Measurements from ENCODE around the gene ZDHHC5. TPM values are rescaled to one million over a fixed set of nuclear protein-coding genes. Genes with fewer than 3 reads are reported as not detected.

The ZDHHC5 gene
- total and polyA plus RNA-seq, 2 of the 13 experiments (the other 11 are each of a cell fraction or from before 2014, with no cell fraction given) = 26.6 to 34.0 TPM

DNA sequence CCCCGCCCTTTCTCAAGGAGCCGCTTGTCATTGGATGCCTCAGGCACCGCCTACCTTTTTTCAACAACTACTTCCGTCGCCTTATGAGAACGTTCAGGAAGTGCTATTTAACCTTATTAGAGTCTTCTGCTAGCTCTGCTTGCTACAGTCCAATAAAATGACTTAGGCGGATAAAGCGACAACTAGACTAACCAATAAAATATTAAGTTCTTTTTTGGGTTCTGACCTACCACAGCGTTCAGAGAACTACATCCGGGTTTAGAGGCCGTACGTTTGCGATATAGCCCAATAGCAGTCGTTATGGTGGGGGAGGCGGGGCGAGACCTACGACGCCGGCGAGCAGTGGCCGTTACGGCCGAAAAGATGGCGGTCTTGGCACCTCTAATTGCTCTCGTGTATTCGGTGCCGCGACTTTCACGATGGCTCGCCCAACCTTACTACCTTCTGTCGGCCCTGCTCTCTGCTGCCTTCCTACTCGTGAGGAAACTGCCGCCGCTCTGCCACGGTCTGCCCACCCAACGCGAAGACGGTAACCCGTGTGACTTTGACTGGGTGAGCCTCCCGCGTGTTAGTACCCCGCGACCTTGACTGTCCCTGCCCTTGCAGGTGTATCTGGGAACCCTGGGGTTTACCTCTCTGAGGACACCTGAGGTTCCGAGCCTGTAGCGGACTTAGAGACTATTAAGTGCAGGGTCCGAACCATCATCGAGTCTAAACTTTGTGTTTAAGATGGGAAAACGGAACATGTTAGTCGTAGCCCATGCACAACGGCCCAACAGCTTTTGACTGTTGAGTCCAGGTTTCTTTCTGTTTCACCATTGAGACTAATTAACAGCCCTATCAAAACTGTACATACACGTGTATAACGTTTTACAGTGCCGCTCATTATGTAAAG, 44.6 kb downstream of the ZDHHC5 start, which contains the start of gene TMX2 (continued):
- TF ChIP-seq CENPX (CRISPR knock-in tag; IDR thresholded peaks at IDR 0.05) (no peak), TEAD3 (CRISPR knock-in tag; optimal IDR thresholded peaks at IDR 0.05; ENCODE audit: borderline replicate concordance) (peak; percentile 20), NFE2L1 (CRISPR knock-in tag; IDR thresholded peaks at IDR 0.05; ENCODE audit: borderline replicate concordance) (peak; percentile 83; the same call in 1 of the 2 replicates), ZFP36L1 (CRISPR knock-in tag; IDR thresholded peaks at IDR 0.05) (no peak), ZNF496 (CRISPR knock-in tag; IDR thresholded peaks at IDR 0.05; ENCODE audit: insufficient replicate concordance) (no peak), GATAD1 (CRISPR knock-in tag; IDR thresholded peaks at IDR 0.05) (peak; percentile 95), ESRRA (CRISPR knock-in tag; IDR thresholded peaks at IDR 0.05; ENCODE audit: low read depth) (peak; percentile 49; the same call in 1 of the 2 replicates), ZNF264 (CRISPR knock-in tag; IDR thresholded peaks at IDR 0.05) (0 out of 2 replicates have a peak, but pooled peaks have one; percentile 39), TOPORS (CRISPR knock-in tag; IDR thresholded peaks at IDR 0.05) (0 out of 2 replicates have a peak, but pooled peaks have one; percentile 50), RBAK (CRISPR knock-in tag; IDR thresholded peaks at IDR 0.05) (peak; percentile 53; the same call in 1 of the 2 replicates), LCORL (IDR thresholded peaks at IDR 0.05) (no peak), LCORL (CRISPR knock-in tag; IDR thresholded peaks at IDR 0.05) (peak; percentile 72), SP1 (IDR thresholded peaks at IDR 0.05) (no peak), SP1 (CRISPR knock-in tag; IDR thresholded peaks at IDR 0.05) (peak; percentile 64; the same call in 1 of the 2 replicates), BRD4 (CRISPR knock-in tag; IDR thresholded peaks at IDR 0.05) (peak; percentile 88), ARID2 (CRISPR knock-in tag; IDR thresholded peaks at IDR 0.05; ENCODE audit: borderline replicate concordance) (peak; percentile 69; the same call in 1 of the 2 replicates), SMYD3 (CRISPR knock-in tag; IDR thresholded peaks at IDR 0.05) (peak; percentile 75; the same call in 1 of the 2 replicates)
- TF ChIP-seq, protein P1, sequence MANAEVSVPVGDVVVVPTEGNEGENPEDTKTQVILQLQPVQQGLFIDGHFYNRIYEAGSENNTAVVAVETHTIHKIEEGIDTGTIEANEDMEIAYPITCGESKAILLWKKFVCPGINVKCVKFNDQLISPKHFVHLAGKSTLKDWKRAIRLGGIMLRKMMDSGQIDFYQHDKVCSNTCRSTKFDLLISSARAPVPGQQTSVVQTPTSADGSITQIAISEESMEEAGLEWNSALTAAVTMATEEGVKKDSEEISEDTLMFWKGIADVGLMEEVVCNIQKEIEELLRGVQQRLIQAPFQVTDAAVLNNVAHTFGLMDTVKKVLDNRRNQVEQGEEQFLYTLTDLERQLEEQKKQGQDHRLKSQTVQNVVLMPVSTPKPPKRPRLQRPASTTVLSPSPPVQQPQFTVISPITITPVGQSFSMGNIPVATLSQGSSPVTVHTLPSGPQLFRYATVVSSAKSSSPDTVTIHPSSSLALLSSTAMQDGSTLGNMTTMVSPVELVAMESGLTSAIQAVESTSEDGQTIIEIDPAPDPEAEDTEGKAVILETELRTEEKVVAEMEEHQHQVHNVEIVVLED (CRISPR knock-in tag; IDR thresholded peaks at IDR 0.05; ENCODE audit: borderline replicate concordance) = peak; percentile 77
- TF ChIP-seq, protein P2, sequence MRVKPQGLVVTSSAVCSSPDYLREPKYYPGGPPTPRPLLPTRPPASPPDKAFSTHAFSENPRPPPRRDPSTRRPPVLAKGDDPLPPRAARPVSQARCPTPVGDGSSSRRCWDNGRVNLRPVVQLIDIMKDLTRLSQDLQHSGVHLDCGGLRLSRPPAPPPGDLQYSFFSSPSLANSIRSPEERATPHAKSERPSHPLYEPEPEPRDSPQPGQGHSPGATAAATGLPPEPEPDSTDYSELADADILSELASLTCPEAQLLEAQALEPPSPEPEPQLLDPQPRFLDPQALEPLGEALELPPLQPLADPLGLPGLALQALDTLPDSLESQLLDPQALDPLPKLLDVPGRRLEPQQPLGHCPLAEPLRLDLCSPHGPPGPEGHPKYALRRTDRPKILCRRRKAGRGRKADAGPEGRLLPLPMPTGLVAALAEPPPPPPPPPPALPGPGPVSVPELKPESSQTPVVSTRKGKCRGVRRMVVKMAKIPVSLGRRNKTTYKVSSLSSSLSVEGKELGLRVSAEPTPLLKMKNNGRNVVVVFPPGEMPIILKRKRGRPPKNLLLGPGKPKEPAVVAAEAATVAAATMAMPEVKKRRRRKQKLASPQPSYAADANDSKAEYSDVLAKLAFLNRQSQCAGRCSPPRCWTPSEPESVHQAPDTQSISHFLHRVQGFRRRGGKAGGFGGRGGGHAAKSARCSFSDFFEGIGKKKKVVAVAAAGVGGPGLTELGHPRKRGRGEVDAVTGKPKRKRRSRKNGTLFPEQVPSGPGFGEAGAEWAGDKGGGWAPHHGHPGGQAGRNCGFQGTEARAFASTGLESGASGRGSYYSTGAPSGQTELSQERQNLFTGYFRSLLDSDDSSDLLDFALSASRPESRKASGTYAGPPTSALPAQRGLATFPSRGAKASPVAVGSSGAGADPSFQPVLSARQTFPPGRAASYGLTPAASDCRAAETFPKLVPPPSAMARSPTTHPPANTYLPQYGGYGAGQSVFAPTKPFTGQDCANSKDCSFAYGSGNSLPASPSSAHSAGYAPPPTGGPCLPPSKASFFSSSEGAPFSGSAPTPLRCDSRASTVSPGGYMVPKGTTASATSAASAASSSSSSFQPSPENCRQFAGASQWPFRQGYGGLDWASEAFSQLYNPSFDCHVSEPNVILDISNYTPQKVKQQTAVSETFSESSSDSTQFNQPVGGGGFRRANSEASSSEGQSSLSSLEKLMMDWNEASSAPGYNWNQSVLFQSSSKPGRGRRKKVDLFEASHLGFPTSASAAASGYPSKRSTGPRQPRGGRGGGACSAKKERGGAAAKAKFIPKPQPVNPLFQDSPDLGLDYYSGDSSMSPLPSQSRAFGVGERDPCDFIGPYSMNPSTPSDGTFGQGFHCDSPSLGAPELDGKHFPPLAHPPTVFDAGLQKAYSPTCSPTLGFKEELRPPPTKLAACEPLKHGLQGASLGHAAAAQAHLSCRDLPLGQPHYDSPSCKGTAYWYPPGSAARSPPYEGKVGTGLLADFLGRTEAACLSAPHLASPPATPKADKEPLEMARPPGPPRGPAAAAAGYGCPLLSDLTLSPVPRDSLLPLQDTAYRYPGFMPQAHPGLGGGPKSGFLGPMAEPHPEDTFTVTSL (CRISPR knock-in tag; IDR thresholded peaks at IDR 0.05; ENCODE audit: borderline replicate concordance) = no peak
- TF ChIP-seq, protein P3, sequence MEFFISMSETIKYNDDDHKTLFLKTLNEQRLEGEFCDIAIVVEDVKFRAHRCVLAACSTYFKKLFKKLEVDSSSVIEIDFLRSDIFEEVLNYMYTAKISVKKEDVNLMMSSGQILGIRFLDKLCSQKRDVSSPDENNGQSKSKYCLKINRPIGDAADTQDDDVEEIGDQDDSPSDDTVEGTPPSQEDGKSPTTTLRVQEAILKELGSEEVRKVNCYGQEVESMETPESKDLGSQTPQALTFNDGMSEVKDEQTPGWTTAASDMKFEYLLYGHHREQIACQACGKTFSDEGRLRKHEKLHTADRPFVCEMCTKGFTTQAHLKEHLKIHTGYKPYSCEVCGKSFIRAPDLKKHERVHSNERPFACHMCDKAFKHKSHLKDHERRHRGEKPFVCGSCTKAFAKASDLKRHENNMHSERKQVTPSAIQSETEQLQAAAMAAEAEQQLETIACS (CRISPR knock-in tag; IDR thresholded peaks at IDR 0.05) = 0 out of 2 replicates have a peak, but pooled peaks have one; percentile 22
